IMR-90 (cell line): ENCODE data around the gene EXOC4. TPM values are rescaled to one million over a fixed set of nuclear protein-coding genes. Genes with fewer than 3 reads are reported as not detected.

Experiments
- ATAC-seq: fragments of 200-7000 bp; cut with Tn5 transposase; 2 replicates; pipeline ENCODE4 v1.9.1; 2020; ENCODE audit warnings: low read depth, mild to moderate bottlenecking, moderate library complexity
- BruUV-seq: library from RNA; stranded (reverse); fragments of 400-500 nt; replicated peaks from 2 replicates; lab custom pipeline; 2021; lab: Mats Ljungman, UMichigan
- CTCF ChIA-PET: fragments of 300-600 bp; formaldehyde crosslinking; extraction: SDS; loops from one replicate; lab custom pipeline; 2021; ENCODE audit warnings: antibody characterized with exemption; lab: Yijun Ruan, JAX
- POLR2A ChIA-PET: fragments of 300-600 bp; sonication (Branson Sonifier 250); formaldehyde crosslinking; loops from one replicate; lab custom pipeline; 2022; ENCODE audit warnings: antibody characterized with exemption; ENCODE audit not compliant: unreplicated experiment; lab: Charles Lee
- DNase-seq: peaks from one replicate; pipeline ENCODE4 v3.0.0; 2013
- H2AFZ ChIP-seq: replicated peaks from 2 replicates; pipeline ENCODE3; 2013; ENCODE audit warnings: low read length, mild to moderate bottlenecking; ENCODE audit not compliant: poor library complexity
- H2AK5ac ChIP-seq: 2 replicates; pipeline ENCODE4 v1.6.1; 2013; ENCODE audit warnings: low read depth, low read length, inconsistent platforms
- H2AK9ac ChIP-seq: replicated peaks from 2 replicates; pipeline ENCODE3; 2013; ENCODE audit warnings: mild to moderate bottlenecking, low read depth, low read length, moderate library complexity; ENCODE audit not compliant: poor library complexity
- H2BK120ac ChIP-seq: 2 replicates; pipeline ENCODE4 v1.6.1; 2013; ENCODE audit warnings: low read depth, low read length, inconsistent platforms
- H2BK15ac ChIP-seq: 3 replicates; pipeline ENCODE4 v1.6.1; 2013; ENCODE audit warnings: low read depth, low read length, inconsistent platforms
- H2BK20ac ChIP-seq: 2 replicates; pipeline ENCODE4 v1.6.1; 2013; ENCODE audit warnings: low read depth, mild to moderate bottlenecking, inconsistent platforms, low read length, moderate library complexity
- H2BK5ac ChIP-seq: 2 replicates; pipeline ENCODE4 v1.6.1; 2013; ENCODE audit warnings: mild to moderate bottlenecking, low read depth, low read length, inconsistent platforms; ENCODE audit not compliant: poor library complexity, severe bottlenecking
- H3K14ac ChIP-seq: replicated peaks from 2 replicates; pipeline ENCODE4 v1.6.1; 2013; ENCODE audit warnings: low read depth, low read length, inconsistent platforms
- H3K18ac ChIP-seq: 2 replicates; pipeline ENCODE4 v1.6.1; 2013; ENCODE audit warnings: low read depth, low read length, control low read depth
- H3K23ac ChIP-seq: 2 replicates; pipeline ENCODE4 v1.6.1; 2013; ENCODE audit warnings: low read depth, low read length, inconsistent platforms
- H3K27ac ChIP-seq: 2 replicates; pipeline ENCODE4 v1.5.1; 2013; ENCODE audit warnings: mild to moderate bottlenecking, control low read depth, low read length; ENCODE audit not compliant: insufficient read depth
- H3K27me3 ChIP-seq: 2 replicates; pipeline ENCODE4 v1.6.1; 2013; ENCODE audit warnings: low read length; ENCODE audit not compliant: control insufficient read depth, insufficient read depth
- H3K36me3 ChIP-seq: 2 replicates; pipeline ENCODE4 v1.6.1; 2013; ENCODE audit warnings: low read length, mixed read lengths; ENCODE audit not compliant: control insufficient read depth, insufficient read depth
- H3K4ac ChIP-seq: 2 replicates; pipeline ENCODE4 v1.6.1; 2013; ENCODE audit warnings: low read depth, low read length, inconsistent platforms
- H3K4me1 ChIP-seq: 2 replicates; pipeline ENCODE4 v1.6.1; 2013; ENCODE audit warnings: low read length, mixed read lengths; ENCODE audit not compliant: control insufficient read depth, insufficient read depth
- H3K4me2 ChIP-seq: 2 replicates; pipeline ENCODE4 v1.6.1; 2013; ENCODE audit warnings: low read depth, mild to moderate bottlenecking, control low read depth, low read length, moderate library complexity
- H3K4me3 ChIP-seq: 2 replicates; pipeline ENCODE4 v1.5.1; 2013; ENCODE audit warnings: low read depth, mild to moderate bottlenecking, control low read depth, low read length, moderate library complexity; ENCODE audit not compliant: insufficient read depth
- H3K56ac ChIP-seq: 2 replicates; pipeline ENCODE4 v1.6.1; 2013; ENCODE audit warnings: low read length, inconsistent platforms; ENCODE audit not compliant: insufficient read depth; ENCODE audit errors: extremely low read depth
- H3K79me1 ChIP-seq, 2 experiments: 2 replicates each; pipeline ENCODE4 v1.6.1; 2013; ENCODE audit warnings: low read length in 2 of 2, inconsistent platforms in 1 of 2, low read depth in 1 of 2
- H3K9ac ChIP-seq: 2 replicates; pipeline ENCODE4 v1.6.1; 2013; ENCODE audit warnings: low read depth, low read length, control low read depth
- H3K9me1 ChIP-seq: 2 replicates; pipeline ENCODE4 v1.6.1; 2013; ENCODE audit warnings: low read length, inconsistent platforms; ENCODE audit not compliant: insufficient read depth
- H3K9me3 ChIP-seq: 2 replicates; pipeline ENCODE4 v1.6.1; 2013; ENCODE audit warnings: low read length; ENCODE audit not compliant: control insufficient read depth, insufficient read depth
- H4K20me1 ChIP-seq: 2 replicates; pipeline ENCODE4 v1.6.1; 2013; ENCODE audit warnings: low read length, inconsistent platforms; ENCODE audit not compliant: insufficient read depth
- H4K5ac ChIP-seq: 2 replicates; pipeline ENCODE4 v1.6.1; 2013; ENCODE audit warnings: mild to moderate bottlenecking, low read depth, low read length, control low read depth
- H4K8ac ChIP-seq, 2 experiments: 2 replicates each; pipeline ENCODE4 v1.6.1; 2013; ENCODE audit warnings: low read depth in 2 of 2, low read length in 2 of 2, control low read depth in 1 of 2, inconsistent platforms in 1 of 2
- H4K91ac ChIP-seq: 2 replicates; pipeline ENCODE4 v1.6.1; 2013; ENCODE audit warnings: low read depth, low read length, inconsistent platforms; ENCODE audit not compliant: insufficient read depth
- MAFK ChIP-seq: IDR thresholded peaks from 2 replicates; pipeline ENCODE4 v1.6.1; 2012; ENCODE audit warnings: low read depth, low read length, improper control_type of control experiment
- MAZ ChIP-seq: IDR thresholded peaks from 2 replicates; pipeline ENCODE4 v1.6.1; 2012; ENCODE audit warnings: low read depth, mild to moderate bottlenecking, low read length, improper control_type of control experiment, moderate library complexity, borderline replicate concordance
- MXI1 ChIP-seq: IDR thresholded peaks from 2 replicates; pipeline ENCODE4 v1.6.1; 2012; ENCODE audit warnings: low read depth, mild to moderate bottlenecking, low read length, moderate library complexity, borderline replicate concordance
- WGBS, 2 experiments: methylation state at CpG; one replicate each; pipeline versions ENCODE4 v1.1.5 to v1.1.7; 2013; ENCODE audit warnings: missing lambda C conversion rate in 2 of 2; ENCODE audit not compliant: insufficient read length in 1 of 2; ENCODE audit errors: extremely low coverage in 2 of 2; 5-methylcytosine and 5-hydroxymethylcytosine counted together
- dilution Hi-C: fragments of 300-500 bp; cut with HindIII; formaldehyde crosslinking; loops from one replicate; pipeline ENCODE4 v1.14.3; 2018; ENCODE audit warnings: low sequenced_read_pairs; ENCODE audit not compliant: unreplicated experiment
- in situ Hi-C: fragments of 300-500 bp; cut with MboI; formaldehyde crosslinking; loops from 3 replicates; pipeline ENCODE4 v1.14.3; 2019; ENCODE audit warnings: low sequenced_read_pairs, inconsistent platforms, mixed read lengths
- intact Hi-C: fragments of 100-400 bp; cut with micrococcal nuclease; formaldehyde crosslinking; loops from 2 replicates; pipeline ENCODE4 v1.10.0; 2022
- polyA plus RNA-seq, 3 experiments: library from polyadenylated mRNA; depleted of rRNA; stranded (reverse); fragments of >200 nt; gene quantifications; 2 replicates each; pipeline ENCODE4 v1.2.3, GENCODE V29; 2012; ENCODE audit warnings: low replicate concordance in 1 of 3
- total RNA-seq: library from RNA; depleted of rRNA; stranded (reverse); fragments of >200 nt; gene quantifications from 2 replicates; pipeline ENCODE4 v1.2.3, GENCODE V29; 2012
- TF ChIP-seq, protein P1 (sequence below): conservative IDR thresholded peaks from 2 replicates; pipeline ENCODE4 v1.5.1; 2012; ENCODE audit warnings: mild to moderate bottlenecking, low read depth, low read length, improper control_type of control experiment

EXOC4 gene
- total and polyA plus RNA-seq, 2 of the 4 experiments (the other 2 are of a cell fraction), result 25.4 to 94.6 TPM

- H3K14ac ChIP-seq, result 0 out of 2 replicates have a peak overlapping the region, but pooled peaks have one; percentile 57
- no peak overlapping the region for H2BK15ac ChIP-seq
- H2BK20ac ChIP-seq, result no peak overlapping the region
- H2BK120ac ChIP-seq, result no peak overlapping the region
- no peak overlapping the region for H3K9ac ChIP-seq
- dilution Hi-C loops (no loop called here), in situ Hi-C loops (no loop called here), intact Hi-C loops (no loop called here)
- no peak overlapping the region for H3K18ac ChIP-seq
- TF ChIP-seq MAZ (no peak), MAFK (peak; percentile 88), MXI1 (no peak)
- TF ChIP-seq, protein P1, sequence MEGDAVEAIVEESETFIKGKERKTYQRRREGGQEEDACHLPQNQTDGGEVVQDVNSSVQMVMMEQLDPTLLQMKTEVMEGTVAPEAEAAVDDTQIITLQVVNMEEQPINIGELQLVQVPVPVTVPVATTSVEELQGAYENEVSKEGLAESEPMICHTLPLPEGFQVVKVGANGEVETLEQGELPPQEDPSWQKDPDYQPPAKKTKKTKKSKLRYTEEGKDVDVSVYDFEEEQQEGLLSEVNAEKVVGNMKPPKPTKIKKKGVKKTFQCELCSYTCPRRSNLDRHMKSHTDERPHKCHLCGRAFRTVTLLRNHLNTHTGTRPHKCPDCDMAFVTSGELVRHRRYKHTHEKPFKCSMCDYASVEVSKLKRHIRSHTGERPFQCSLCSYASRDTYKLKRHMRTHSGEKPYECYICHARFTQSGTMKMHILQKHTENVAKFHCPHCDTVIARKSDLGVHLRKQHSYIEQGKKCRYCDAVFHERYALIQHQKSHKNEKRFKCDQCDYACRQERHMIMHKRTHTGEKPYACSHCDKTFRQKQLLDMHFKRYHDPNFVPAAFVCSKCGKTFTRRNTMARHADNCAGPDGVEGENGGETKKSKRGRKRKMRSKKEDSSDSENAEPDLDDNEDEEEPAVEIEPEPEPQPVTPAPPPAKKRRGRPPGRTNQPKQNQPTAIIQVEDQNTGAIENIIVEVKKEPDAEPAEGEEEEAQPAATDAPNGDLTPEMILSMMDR, result no peak
- no peak overlapping the region for H4K91ac ChIP-seq
- no peaks in the 10 kb centered on the region for H4K20me1 ChIP-seq
- no peak overlapping the region for H4K8ac ChIP-seq
- no peak overlapping the region for H3K4me3 ChIP-seq
- no peaks in the 10 kb centered on the region for H3K79me1 ChIP-seq
- ChIA-PET POLR2A (no interaction called here), CTCF (no interaction called here)
- H2BK5ac ChIP-seq, result no peak overlapping the region
- no peaks in the 10 kb centered on the region for H3K27me3 ChIP-seq
- WGBS, 2 experiments, result 35% methylated on average over 4 of the region's 7 CpGs; no CpG with 5 or more reads in 1 of the 2 experiments
- H2AK5ac ChIP-seq, result no peak overlapping the region
- no peak overlapping the region for H3K27ac ChIP-seq
- H3K4me2 ChIP-seq, result no peak overlapping the region
- ATAC-seq, result peak; percentile 40
- H3K23ac ChIP-seq, result no peak overlapping the region
- no peak overlapping the region for H3K56ac ChIP-seq
- no peak overlapping the region for H2AFZ ChIP-seq
- no peak overlapping the region for H3K4ac ChIP-seq
- H3K36me3 ChIP-seq, result no peaks in the 10 kb centered on the region
- BruUV-seq, result no TSS peak
- H3K4me1 ChIP-seq, result peaks cover 5% of the 10 kb centered on the region; the same call in 1 of the 2 replicates
- no peak overlapping the region for H4K5ac ChIP-seq
- DNase-seq, result peak; percentile 17
- H3K9me3 ChIP-seq, result no peaks in the 10 kb centered on the region
- H2AK9ac ChIP-seq, result no peak overlapping the region
- H3K9me1 ChIP-seq, result no peaks in the 10 kb centered on the region
Observed at GRCh38 chr7:133827707-133828623, 575.1 kb downstream of the EXOC4 start.
